ENCODE measurements around the gene CDKN2A. TPM values are rescaled to one million over a fixed set of nuclear protein-coding genes. Genes with fewer than 3 reads are reported as not detected.

CDKN2A gene
- total RNA-seq (ENCODE audit: unreplicated experiment), result not detected
- long read RNA-seq, result 0 reads

DNA sequence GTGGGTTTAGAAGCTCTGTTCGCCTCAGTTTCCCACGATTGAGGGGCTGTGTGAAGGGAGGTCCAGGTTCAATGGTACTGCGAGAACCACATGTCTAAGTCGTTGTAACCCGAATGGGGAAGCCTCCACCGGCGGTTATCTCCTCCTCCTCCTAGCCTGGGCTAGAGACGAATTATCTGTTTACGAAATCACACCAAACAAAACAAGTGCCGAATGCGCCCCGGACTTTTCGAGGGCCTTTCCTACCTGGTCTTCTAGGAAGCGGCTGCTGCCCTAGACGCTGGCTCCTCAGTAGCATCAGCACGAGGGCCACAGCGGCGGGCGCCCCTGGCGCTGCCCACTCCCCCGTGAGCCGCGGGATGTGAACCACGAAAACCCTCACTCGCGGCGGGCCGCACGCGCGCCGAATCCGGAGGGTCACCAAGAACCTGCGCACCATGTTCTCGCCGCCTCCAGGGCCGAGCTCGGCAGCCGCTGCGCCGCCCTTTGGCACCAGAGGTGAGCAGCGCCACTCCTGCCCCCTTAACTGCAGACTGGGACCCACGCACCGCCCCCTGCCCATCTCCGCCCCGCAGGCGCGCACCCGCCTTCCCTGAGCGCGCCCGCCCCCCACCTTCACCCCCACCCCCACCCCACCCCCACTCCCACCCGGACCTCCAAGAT lies at the start of gene CDKN2A:
Gene CDKN2A, minus strand, starts transcription at position 500 of the 663 bp plus-strand sequence.
- Mint-ChIP-seq H3K36me3 (ENCODE audit: unreplicated experiment) (no peaks in the 10 kb centered on the region), H3K27ac (ENCODE audit: unreplicated experiment) (no peak within 1 kb of the TSS), H3K4me3 (ENCODE audit: unreplicated experiment) (peak within 1 kb of the TSS; percentile 95), H3K4me1 (ENCODE audit: low read depth, unreplicated experiment) (no peaks in the 10 kb centered on the region), H3K9me3 (ENCODE audit: unreplicated experiment) (peaks cover 3% of the 10 kb centered on the region), H3K27me3 (ENCODE audit: unreplicated experiment) (peaks cover 29% of the 10 kb centered on the region)
- TF ChIP-seq CTCF (IDR thresholded peaks at IDR 0.05; ENCODE audit: partially characterized antibody, unreplicated experiment), result no peak
- DNase-seq, result peak; percentile 64

DNA sequence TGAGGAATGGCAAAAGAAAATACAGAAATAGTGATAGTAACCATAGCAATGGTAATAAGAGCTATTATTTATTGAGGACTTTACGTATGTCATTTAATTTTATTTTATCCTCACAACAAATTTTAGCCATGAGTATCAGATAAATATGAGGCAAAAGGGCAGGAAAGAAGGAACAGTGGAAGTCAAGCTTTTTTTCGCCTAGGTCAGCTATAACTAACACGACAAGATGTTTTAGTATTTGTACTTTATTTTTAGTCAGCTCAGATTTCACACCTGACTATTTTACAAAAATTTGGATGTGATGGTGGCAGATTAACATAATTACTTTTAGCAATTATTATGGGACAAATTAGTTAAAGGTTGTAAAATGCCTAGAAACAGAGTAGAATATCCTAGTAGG lies 49.7 kb upstream of the CDKN2A start:
- H3K4me1 Mint-ChIP-seq (ENCODE audit: low read depth, unreplicated experiment), result no peaks in the 10 kb centered on the region
- no peaks in the 10 kb centered on the region for H3K36me3 Mint-ChIP-seq (ENCODE audit: unreplicated experiment)
- H3K9me3 Mint-ChIP-seq (ENCODE audit: unreplicated experiment), result no peaks in the 10 kb centered on the region
- H3K27me3 Mint-ChIP-seq (ENCODE audit: unreplicated experiment), result no peaks in the 10 kb centered on the region
- DNase-seq, result no peak
- no peak overlapping the region for H3K27ac Mint-ChIP-seq (ENCODE audit: unreplicated experiment)
- H3K4me3 Mint-ChIP-seq (ENCODE audit: unreplicated experiment), result no peak overlapping the region
- TF ChIP-seq CTCF (IDR thresholded peaks at IDR 0.05; ENCODE audit: partially characterized antibody, unreplicated experiment), result no peak

DNA sequence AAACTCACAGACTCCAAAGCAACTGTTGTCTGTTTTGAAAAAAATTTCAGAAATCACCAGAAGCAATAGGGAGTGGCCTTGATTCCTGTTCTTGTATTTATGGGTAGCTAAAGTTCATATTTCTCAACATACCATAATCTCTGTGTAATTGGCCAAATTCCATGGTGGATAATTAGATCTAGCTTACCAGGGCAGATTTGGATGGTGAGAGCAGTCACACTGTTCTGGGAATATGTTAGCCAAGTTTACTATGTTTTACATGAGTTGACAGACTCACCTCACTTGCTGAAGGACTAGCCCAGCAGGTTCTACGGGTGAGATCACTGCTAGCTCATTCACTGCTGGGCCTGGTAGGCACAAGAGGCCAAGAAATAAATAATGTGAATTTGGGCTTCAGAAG lies 47.6 kb upstream of the CDKN2A start:
- no peak overlapping the region for H3K4me3 Mint-ChIP-seq (ENCODE audit: unreplicated experiment)
- H3K27ac Mint-ChIP-seq (ENCODE audit: unreplicated experiment), result no peak overlapping the region
- no peaks in the 10 kb centered on the region for H3K9me3 Mint-ChIP-seq (ENCODE audit: unreplicated experiment)
- no peak for TF ChIP-seq CTCF (IDR thresholded peaks at IDR 0.05; ENCODE audit: partially characterized antibody, unreplicated experiment)
- no peaks in the 10 kb centered on the region for H3K27me3 Mint-ChIP-seq (ENCODE audit: unreplicated experiment)
- H3K4me1 Mint-ChIP-seq (ENCODE audit: low read depth, unreplicated experiment), result no peaks in the 10 kb centered on the region
- no peaks in the 10 kb centered on the region for H3K36me3 Mint-ChIP-seq (ENCODE audit: unreplicated experiment)
- no peak for DNase-seq

- Mint-ChIP-seq H3K36me3 (ENCODE audit: unreplicated experiment) (no peaks in the 10 kb centered on the region), H3K27ac (ENCODE audit: unreplicated experiment) (no peak overlapping the region), H3K4me1 (ENCODE audit: low read depth, unreplicated experiment) (no peaks in the 10 kb centered on the region), H3K9me3 (ENCODE audit: unreplicated experiment) (no peaks in the 10 kb centered on the region), H3K27me3 (ENCODE audit: unreplicated experiment) (no peaks in the 10 kb centered on the region), H3K4me3 (ENCODE audit: unreplicated experiment) (no peak overlapping the region)
- TF ChIP-seq CTCF (IDR thresholded peaks at IDR 0.05; ENCODE audit: partially characterized antibody, unreplicated experiment), result no peak
- no peak for DNase-seq
Measured at GRCh38 chr9:22041344-22041743, 47.2 kb upstream of the CDKN2A start.

- Mint-ChIP-seq H3K27ac (ENCODE audit: unreplicated experiment) (no peak overlapping the region), H3K27me3 (ENCODE audit: unreplicated experiment) (no peaks in the 10 kb centered on the region), H3K9me3 (ENCODE audit: unreplicated experiment) (no peaks in the 10 kb centered on the region), H3K4me1 (ENCODE audit: low read depth, unreplicated experiment) (no peaks in the 10 kb centered on the region), H3K36me3 (ENCODE audit: unreplicated experiment) (no peaks in the 10 kb centered on the region), H3K4me3 (ENCODE audit: unreplicated experiment) (no peak overlapping the region)
- no peak for TF ChIP-seq CTCF (IDR thresholded peaks at IDR 0.05; ENCODE audit: partially characterized antibody, unreplicated experiment)
- DNase-seq, result no peak
Measured at GRCh38 chr9:22040760-22041159, 46.6 kb upstream of the CDKN2A start.

All from glutamatergic neuron (in vitro differentiated cells).